ENCODE results near the gene MS4A15.

MS4A15 gene

DNA sequence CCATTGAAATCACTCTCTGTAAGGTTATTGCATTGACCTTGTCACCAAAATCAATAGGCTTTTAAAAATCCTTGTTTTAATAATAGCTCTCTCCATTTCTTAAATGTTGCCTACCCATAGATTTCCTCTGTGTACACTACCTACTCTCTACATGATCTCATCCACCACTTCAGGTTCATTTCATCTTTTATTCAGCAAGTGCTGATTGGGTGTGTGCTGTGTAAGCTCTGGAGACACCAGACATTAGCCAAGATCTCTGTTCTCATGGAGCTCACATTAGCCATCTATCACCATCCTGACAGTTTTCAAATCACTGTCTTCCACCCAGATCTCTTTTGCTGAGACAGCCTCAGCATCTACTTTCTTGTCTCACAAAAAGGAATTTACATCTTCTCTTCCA lies 24.1 kb downstream of the MS4A15 start:
- no peak for DNase-seq

DNA sequence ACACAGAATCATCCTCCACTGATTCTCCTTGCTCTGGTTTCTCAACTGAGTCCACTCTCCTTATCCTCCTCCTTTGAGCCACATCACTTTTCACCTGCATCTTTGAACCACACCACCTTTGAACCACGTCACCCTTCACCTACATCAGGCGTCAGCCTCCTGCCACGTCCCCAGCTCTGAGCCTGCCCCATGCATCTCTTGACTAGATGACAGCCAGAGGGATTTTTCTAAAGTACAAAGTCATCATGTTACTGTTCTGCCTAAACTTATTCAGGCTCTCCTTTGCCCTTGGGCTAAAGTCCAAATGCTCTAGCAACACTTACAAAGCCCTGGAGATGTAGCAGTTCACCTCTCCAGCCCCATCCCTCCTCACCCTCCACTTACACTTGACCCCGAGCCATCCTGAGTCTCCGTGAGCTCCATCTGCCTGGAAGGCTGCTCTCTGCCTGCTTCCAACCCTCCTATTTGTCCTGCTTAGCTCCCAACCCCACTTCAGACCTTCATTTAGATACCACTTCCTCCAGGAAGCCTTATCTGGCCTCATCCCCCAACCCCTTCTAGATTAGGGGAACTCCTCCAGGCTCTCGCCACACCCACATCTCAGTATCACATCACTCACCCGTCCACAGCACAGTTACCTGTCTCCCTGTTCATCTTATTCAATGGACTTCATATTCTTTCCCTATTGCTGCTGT lies 24.8 kb downstream of the MS4A15 start:
- no peak for DNase-seq

DNA sequence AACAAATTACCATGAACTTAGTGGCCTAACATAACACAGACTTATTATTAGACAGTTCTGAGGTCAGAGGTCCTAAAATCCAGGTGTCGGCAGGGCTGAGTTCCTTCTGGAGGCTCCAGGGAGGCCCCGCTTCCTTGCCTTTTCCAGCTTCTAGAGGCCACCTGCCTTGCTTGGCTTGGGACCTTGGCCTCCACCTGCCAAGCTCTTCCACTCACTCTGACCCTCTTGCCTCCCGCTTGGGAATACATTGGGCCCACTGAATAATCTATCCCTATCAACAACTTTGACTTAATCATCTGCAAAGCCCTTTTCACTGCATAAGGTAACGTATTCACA lies 25.3 kb downstream of the MS4A15 start:
- no peak for DNase-seq

DNA sequence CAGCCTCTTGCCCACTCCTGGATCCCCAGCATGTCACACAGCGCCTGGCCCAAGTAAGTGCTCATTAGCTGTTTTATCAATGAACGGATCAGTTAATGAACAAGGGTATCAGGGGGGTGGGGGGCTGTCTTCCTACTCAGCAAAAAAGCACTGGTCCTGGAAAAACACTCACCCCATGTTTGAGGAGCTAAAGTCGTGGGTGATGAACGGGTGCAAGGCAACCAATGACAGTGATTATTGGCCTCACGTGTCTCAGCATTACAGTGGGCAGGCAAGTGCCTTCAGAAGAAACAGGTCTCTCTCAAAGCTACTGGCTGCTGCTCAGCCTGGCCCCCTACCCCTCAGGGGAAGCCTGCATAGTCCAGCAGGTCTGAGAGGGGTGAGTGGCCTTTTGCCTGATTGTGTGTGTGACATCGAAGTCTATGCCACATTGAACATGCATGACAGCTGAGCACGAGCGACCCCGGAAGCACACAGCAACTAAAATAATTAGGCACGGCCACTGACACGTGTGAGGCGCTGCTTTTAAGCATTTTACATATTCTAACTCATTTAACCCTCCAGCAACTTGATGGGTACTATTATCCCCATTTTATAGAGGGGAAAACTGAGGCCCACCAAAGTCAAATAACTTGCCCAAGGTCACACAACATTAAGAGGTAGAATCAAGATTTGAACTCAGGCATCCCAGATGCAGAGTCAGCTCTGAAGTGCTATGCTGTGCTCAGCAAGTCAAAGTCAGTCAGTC lies 25.9 kb downstream of the MS4A15 start:
- no peak for DNase-seq

DNA sequence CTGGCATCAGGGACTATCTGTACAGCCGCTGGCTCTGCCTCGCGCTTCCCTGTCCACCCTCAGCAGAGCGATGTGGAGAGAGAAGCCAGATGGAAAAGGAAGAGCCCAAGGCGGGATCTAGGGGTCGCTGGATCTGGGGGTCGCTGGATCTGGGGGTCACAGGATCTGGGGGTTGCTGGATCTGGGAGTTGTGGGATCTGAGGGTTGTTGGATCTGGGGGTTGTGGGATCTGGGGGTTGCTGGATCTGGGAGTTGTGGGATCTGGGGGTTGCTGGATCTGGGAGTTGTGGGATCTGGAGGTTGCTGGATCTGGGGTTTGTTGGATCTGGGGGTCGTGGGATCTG lies 26.4 kb downstream of the MS4A15 start:
- no peak for DNase-seq

DNA sequence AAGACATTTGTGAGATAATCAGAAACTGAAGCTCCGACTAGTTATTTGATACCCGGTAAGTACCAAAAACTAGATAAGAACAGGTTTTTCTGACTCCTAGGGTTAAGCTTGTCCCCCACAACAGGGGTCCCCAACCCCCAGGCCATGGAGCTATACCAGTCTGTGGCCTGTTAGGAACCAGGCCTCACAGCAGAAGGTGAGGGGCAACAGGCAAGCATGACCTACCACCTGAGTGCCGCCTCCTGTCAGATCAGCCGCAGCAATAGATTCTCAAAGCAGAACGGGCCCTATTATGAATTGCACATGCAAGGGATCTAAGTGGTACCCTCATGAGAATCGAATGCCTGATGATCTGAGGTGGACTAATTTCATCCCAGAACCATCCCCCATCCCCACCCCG lies 27.2 kb downstream of the MS4A15 start:
- no peak for DNase-seq

DNA sequence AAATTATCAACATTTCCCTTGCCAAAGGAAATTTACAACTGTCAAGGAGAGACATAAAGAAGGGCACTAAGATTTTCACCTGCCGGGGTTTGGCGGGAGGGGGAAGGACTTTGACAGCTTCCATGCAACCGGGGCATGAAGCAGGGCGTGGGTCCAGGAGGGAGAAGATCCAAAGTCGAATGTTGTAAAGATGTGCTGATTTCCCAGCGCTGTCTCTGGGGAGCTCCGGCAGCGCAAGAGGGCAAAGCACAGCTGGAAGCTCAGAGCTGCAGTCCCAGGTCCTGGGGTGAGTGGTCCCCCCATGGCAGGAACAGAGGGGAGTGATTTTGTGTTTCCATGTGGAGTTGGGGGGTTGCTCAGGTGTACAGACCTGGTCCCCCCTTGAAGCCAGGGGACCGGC lies 28.5 kb downstream of the MS4A15 start, which contains the start of gene MS4A10:
Gene MS4A10 (plus strand): TSS at position 198 of the 400 bp plus-strand sequence. CDS start 5,003 bp downstream, outside the sequence.
- DNase-seq: no peak

DNA sequence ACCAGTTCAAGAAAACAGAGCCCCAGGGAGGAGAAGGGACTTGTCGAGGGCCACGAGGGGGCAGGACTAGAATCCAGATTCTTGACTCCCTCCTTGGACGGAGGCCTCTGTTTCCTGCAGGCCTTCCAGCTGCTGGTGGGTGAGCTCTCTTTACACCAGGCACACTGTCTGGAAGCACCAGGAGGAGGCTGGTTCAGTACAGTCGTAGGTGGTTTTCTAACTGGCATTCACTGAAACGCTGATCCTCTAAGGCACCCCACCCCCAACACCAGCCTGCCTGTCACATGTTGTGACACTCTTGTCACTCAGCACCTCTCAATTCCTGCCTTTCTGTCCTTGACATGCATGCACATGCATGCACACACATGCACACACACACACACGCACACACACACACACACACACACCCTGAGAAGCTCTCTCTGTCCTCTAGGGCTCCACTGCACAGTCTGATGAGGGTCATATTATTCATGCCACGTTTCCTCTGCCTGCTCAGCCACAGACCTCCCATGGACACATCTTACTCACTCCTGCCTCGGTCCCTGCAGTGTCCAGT lies 29.2 kb downstream of the MS4A15 start:
- DNase-seq: no peak

DNA sequence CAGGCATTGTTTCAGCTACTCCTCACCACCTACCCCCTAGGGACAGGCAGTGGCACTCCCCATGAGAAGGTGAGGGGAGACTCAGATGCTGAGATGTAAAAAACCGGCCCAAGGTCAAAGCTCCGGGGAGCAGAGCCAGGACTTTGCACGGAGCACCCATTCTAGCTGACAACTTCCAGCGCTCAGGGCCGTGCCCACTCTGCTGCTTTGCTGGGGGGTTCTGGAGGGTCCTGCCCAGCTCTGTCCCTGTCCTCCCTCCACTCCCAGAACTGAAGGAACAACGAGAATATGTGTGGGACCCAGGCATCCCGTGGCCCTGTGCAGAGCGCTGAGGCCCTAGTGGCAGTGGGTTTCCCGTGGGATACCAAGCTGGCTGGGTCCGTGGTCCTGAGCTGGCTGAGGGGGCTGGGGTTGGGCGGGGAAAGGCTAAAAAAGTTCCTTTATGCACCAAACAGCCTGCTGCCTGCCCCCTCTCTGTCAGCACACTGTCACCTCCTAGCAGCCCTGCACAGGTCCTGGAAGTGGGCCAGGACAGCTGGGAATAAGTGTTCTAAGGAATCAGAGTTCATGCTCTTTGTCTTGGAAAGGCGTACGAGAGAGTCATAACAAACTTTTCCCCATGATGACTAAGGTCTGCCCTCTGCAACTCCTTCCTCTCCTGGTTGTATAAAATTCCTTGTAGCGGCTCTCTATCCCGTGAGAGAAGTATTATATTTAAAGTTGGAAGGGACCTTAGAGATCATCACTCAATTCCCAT lies 30.3 kb downstream of the MS4A15 start:
- no peak for DNase-seq

DNA sequence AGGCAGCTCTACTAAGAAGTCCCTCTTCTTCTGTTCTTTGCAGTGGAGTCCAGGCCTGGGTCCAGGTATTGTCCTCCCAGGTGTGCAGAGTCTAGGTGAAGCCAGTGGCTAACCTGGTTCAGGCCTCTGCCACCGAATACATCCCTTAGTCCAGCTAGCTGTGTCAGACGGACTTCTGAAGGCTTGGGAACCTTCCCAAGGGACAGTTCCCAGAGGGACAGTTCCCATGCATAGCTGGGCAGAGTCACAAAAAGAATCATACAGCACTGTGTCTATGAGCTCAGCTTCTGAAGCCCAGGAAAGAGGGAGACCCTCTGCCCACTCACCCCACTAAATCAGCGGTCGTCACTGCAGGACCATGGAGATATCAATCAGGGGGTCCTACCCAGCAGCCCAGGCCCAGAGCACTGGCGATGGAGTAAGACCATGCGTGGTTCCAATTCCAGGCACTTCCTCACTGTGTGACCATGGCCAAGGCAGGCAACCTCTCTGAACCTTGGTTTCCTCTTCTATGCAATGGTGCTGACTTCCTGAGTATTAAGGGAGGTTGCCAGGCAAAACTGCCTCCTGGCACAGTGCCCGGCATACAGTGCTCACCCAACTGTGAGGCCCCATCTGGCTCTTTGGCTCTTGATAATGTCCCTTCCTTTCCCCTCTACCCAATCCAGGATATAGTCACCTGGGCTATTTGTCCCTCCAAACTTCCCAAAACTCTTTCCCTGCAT lies 31.9 kb downstream of the MS4A15 start:
- DNase-seq: no peak

DNA sequence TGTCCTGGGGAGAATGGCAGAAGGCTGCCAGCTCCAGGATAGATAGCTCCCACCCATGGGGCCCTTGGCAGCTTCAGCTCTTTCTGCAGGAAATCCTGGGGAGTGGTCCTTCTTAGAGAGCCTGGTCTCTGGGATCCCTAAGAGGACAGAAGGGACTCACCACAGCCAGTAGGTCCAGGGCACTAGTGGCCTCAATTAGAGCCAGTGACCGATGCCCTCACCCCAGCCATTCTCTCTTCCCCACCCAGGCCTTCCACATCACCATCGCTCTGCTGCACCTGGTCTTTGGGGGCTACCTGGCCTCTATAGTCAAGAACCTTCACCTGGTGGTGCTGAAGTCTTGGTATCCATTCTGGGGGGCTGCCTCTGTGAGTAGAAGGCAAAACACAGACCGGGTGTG lies 34.1 kb downstream of the MS4A15 start:
- no peak for DNase-seq

DNA sequence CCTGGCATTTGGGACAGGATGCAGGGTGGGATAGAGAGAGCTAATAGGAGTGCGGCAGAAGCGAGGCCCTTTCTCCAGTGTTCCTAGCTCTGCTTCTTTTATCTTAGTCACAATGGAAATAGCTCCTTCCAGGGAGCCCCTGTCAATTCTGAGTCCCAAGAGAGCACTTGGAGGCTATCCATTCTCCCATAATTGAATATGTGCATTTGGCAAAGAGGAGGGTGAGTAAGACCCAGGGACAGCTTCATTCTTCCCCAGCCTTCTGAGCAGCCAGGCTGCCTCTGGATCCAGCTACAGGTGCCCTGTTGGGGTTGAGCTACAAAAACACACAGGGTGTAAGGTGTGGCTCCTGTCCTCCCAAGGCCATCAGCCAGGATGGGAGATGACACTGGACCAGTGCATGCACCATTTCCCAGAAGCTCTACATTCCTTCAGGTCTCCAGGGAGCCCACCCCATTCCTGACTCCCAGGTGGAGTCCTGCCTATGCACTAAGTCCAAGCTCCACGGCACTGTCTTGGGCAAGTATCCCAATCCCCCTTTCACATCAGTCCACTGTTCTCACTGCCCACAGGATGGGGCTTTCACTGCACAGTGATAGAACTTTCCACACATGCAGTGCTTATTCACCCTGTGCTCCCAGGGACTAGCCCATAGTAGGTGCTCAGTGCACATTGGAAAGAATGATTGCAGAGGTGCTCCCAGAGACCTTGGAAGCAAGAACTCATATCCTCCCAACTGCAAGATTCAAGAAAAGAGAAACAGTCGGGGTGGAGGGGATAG lies 34.7 kb downstream of the MS4A15 start:
- no peak for DNase-seq

DNA sequence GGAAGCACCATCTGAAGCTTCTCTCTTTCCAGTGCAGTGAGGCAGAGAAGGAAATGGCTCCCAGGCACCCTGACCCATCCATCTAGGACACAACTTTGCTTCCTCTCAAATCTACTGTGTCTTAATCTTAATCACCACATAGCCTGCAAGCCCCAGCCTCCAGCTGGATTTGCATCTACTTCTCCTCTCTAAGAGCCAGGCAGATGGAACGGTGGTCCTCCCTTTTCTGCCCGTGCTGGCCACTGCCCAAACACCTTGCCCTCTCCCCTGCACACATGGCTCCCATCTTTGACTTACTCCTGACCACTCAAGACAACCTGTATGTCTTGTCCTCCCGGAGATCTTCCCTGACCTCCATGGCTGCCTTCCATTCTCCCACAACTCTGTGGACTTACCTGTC lies 35.9 kb downstream of the MS4A15 start:
- no peak for DNase-seq

DNA sequence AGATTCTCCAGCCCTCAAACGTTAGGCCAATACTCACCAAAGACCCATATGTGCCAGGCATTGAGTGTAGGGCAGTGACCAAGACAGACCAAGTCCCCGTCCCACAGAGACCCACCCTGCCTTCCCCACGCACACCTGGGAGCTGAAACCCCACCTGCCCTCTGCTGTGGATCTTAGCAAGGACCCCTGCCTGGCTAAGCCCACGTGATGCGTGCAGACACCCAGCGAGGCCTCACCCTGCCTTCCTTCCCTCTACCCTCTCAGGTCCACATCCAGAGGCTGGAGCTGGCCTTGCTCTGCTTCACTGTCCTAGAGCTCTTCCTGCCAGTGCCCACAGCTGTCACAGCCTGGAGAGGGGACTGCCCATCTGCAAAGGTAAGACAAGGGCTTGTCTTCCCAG lies 38.6 kb downstream of the MS4A15 start:
- DNase-seq: no peak

DNA sequence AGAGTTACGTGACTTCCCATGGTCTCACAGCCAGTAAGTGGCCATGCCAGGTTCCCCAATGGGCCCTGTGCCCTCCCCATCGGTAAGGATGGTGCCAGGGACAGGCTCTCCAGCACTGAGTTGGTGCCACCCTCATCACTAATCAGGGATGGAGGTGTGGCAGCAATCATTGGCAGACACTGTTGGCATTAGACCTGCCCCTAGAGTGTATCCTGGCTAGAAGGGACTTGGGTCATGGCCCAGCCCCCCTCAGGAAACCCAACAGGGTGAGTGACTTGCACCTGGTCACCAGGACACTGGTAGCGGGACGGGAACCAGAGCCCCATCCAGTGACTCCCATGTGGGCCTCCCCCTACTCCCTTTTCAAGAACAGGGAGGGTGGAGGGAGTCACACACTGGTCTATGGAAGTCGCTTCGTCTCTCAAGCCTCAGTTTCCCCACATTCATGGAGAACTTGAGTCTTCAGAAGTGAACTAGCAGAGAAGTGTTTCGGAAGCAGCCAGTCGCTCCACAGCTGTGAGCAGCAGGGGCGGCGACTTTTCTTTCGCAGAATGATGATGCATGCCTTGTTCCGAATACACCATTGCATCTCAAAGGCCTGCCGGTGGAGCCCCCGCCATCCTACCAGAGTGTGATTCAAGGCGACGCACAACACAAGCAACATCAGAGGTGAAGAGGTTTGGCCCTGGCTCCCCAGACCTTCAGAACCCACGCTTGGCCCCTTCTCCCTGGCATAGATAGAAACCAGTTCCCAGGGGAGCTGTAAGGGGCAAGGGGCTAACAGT lies 41.4 kb downstream of the MS4A15 start:
- DNase-seq: no peak

DNA sequence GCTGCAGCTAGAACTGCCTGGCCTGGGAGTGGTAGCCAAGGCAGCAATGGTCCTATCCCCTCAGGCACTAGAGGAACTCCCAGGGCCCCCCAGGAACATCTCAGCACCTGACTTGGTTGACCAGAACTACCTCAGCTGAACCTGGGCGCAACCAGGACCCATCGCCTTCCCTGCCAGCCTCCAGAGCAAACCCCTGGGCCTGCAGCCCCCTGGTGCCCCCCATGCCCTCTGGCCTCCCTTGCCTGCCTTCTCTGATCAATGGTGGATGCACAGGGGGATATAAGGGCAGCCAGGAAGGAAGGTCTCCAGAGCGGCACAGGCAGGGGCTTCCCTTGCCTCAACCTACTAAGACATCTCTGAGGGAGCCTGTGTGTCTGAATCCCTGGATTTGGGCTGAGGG lies 42.0 kb downstream of the MS4A15 start:
- DNase-seq: no peak

DNA sequence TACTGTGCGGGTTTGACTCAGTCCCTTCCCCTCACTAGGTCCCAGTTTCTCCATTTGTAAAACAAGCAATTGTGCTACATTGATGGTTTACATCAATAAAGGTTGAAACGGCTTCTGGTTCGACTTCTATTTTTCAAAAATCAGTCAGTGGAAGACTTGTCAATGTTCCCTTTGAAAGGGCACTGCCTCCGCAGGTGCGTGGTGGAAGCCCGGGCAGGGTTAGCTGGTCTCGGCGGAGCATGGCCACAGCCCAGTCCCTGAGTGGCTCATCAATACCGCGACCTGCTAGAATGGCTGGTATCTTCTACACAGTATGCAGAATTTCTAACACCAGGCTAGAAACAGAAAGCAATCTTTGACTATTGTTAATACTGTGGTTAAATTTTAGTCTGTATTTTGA lies 44.5 kb downstream of the MS4A15 start:
- DNase-seq: no peak

DNA sequence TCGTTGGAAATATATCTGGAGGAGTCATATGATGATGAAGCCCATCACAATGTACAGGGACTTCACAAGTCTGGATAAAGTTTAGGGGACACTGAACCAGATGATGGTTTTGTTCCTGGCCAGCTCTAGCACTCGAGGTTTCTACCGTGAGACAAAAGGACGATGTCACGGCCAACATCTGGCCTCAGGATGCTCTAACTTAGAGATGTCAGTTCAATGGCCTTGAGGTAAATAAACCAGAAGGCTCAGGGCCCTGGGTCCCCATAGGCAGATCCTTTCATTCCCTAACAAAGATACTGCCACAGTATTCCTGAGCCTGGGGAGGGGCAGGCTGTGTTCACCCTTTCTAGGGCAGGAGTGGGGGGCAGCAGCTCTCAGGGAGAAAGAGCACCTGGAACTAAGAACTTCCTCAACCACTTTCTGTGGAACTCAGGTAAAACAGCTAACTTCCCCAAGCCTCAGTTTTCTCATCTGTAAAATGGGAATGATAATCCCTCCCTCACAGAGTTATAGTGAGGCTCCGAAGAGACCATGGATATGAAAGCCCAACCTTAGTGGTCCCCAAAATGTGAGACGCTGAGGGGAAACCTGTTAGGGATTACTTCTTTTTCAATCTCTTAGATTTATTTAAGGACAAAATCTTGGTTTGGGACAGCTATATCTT lies 46.7 kb downstream of the MS4A15 start:
- DNase-seq: no peak

DNA sequence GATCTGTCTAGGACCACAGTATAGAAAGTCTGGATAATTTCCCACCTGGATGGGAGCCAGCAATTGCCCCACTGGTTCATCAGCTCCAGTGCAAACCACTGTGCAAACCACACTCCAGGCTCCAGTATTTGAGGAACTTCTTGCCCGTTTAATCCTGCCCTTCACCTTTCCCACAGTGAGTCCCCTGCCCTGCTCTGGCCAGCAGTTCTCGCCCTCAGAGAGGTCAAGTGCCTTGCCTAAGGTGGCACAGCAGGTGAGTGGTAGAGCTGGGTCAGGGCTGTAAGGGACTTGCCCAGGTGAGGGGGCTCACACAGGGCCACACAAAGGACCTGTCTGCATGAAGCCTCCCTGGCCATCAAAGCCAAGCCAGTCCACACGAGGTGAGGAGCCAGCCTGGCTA lies 52.6 kb downstream of the MS4A15 start:
- no peak for DNase-seq

DNA sequence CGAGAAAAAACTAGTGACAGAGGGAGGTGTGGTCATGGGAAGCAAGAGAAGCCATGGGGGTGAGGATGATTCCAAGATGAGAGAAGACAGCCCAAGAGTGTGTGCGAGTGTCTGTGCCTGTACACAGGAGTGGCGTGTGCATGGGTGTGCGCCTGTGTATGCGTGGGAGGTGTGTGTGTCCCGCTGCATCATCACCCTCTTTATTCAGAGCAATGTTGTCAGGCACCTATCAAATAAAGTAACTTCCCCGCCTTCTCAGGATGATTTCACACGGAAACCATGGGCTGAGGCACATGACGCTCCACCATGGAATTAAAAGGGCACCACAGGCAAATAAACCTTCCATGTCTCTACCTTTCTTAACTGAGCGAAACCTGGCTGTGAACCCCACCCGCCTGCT lies 53.0 kb downstream of the MS4A15 start:
- DNase-seq: no peak

DNA sequence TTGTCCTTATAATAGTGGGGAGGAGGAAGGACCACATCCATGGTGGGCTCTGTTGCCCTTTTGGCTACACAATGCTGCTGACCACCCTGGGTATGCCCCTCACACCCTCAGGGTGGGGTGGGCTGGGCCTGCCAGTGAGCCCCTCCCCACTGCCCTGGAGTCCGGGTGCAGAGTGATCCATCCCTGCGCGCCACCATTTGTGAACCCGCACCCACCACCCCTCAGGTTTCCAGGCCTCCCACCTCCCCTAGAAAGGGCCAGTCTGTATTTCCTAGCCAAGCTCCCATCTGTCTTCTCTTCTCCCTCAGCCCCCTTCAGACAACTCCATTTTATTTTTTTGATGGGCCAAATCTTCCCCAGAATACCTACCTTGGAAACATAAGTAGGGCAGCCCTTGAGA lies 53.5 kb downstream of the MS4A15 start:
- no peak for DNase-seq
